HG03064 (cell line): ENCODE data around the gene PTGDS.

ENCODE experiments used
- ATAC-seq: cut with Tn5 transposase; IDR thresholded peaks from one replicate; pipeline ENCODE4 v1.9.1; 2021; ENCODE audit warnings: low read depth; ENCODE audit not compliant: unreplicated experiment

The PTGDS gene

GRCh38 chr9:137007108-137007815, 30.0 kb downstream of the PTGDS start:
- no peak for ATAC-seq

- ATAC-seq: no peak
Measured at GRCh38 chr9:137007816-137008270, 30.5 kb downstream of the PTGDS start.

- ATAC-seq: no peak
Measured at GRCh38 chr9:137008312-137008711, 31.0 kb downstream of the PTGDS start.

GRCh38 chr9:137009217-137009616, 31.9 kb downstream of the PTGDS start:
- ATAC-seq: no peak

GRCh38 chr9:137009938-137010732, 32.8 kb downstream of the PTGDS start:
- ATAC-seq: no peak

- no peak for ATAC-seq
Measured at GRCh38 chr9:137011156-137011555, 33.9 kb downstream of the PTGDS start.

- no peak for ATAC-seq
Measured at GRCh38 chr9:137011907-137012675, 34.8 kb downstream of the PTGDS start.

GRCh38 chr9:137012694-137013570, 35.6 kb downstream of the PTGDS start:
- no peak for ATAC-seq

GRCh38 chr9:137013571-137013940, 36.3 kb downstream of the PTGDS start:
- ATAC-seq: no peak

- no peak for ATAC-seq
Measured at GRCh38 chr9:137014166-137014565, 36.9 kb downstream of the PTGDS start.

- ATAC-seq: no peak
Measured at GRCh38 chr9:137014776-137015539, 37.7 kb downstream of the PTGDS start.

- no peak for ATAC-seq
Measured at GRCh38 chr9:137015540-137015930, 38.2 kb downstream of the PTGDS start.

GRCh38 chr9:137015976-137016375, 38.7 kb downstream of the PTGDS start:
- ATAC-seq: no peak

- no peak for ATAC-seq
Measured at GRCh38 chr9:137016436-137016835, 39.1 kb downstream of the PTGDS start.

GRCh38 chr9:137017071-137017470, 39.8 kb downstream of the PTGDS start:
- ATAC-seq: no peak

- no peak for ATAC-seq
Measured at GRCh38 chr9:137017791-137018497, 40.6 kb downstream of the PTGDS start.

- ATAC-seq: no peak
Measured at GRCh38 chr9:137018761-137019559, 41.7 kb downstream of the PTGDS start.
